NCI-H1105 (cell line): ENCODE results near the gene DMBT1.

Experiments used
- DNase-seq: peaks from one replicate; lab custom pipeline; 2025; lab: John Stamatoyannopoulos, UW

The DMBT1 gene

DNA sequence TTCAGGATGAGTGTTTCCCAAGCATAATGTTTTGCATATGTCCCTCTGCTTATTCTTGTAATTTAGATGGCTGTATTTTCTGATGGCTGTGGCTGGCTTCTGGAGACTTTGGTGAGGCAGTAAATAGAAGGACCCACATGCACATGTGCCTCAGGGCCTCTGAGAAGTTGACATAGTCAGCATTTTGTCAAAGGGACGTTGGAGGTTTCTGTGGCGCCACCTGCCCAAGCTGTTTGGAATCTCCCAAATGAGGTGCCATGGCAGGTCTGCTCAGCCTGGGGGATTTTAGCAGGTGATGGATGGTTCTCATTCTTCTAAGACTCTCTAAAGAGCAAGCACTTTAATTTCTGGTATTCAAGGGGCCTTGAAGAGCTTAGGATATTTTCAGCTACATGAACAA is 109.3 kb downstream of the DMBT1 start:
- no peak for DNase-seq

DNA sequence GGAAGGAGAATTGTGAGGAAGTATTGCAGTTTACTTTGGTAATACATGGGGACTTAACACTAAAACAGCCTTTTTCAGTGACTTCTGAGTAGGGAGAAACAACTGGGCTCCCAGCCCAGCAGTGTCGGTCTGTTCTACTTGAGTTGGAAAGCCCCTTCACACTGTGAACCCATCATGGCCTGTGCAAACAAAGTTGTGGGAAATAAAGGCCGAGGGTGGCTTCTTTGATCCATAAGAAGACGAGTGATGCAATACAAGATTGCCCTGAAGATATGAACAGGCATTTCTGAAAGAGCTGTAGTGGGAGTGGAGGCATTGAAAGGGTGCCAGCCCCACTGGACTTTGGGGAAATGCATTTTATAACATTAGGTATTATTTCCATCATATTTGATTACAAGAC is 110.8 kb downstream of the DMBT1 start:
- DNase-seq: no peak

DNA sequence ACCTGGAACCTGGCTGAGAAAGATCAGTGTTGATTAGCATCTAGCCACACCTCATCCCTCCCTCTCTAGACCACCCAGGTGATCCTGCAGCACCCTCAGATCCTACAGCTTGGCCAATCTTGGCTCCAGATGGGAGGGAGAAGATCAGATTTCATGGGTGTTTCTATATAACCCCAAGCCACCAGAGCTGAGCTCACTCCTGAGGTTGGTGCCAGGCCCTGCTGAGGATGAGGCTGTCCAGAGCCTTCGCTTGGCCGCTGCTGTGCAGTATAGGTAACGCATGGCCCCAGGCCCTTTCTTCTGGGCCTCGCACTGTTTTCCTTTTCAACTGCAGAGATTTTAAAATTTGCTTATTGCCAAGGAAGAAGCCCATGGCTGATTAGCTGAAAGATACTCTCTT is 112.1 kb downstream of the DMBT1 start:
- no peak for DNase-seq

DNA sequence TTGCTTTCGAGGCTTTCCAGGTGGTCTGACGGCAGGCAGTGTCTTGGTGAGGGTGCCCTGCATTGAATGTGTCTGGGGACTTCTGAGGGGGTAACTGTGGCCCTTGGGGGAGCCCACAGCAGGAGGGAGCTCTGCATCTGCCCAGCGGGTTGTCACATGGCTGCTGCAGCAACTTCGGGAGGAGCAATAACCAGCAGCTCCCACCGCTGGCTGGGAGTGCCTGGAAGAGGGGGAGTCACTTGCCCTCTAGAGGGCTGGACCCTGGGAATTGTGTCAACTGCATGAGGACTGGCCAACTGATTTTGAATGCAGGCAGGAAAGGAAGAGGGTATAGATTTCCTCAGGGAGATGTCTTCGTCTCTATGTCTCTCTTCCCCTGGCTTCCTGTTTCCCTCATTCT is 112.7 kb downstream of the DMBT1 start:
- no peak for DNase-seq

DNA sequence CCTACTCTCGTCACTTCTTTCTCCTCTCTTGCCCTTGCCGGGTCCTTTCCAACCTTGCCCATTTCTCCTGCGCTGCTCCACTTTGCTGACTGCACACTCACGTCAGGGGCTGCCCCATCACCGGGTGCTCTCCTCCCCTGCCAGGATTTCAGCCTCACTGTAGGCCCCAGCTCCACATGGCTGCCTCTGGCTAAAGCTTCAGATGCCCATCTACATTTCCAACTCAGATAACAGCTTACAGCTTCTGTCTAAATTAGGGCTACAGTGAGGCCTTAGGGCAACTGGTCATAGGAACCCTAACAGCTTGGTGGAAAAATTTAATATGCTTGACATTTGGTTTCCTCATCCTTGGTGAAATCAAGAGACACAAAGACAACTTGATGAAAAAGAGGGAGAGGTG is 113.2 kb downstream of the DMBT1 start:
- DNase-seq: no peak

DNA sequence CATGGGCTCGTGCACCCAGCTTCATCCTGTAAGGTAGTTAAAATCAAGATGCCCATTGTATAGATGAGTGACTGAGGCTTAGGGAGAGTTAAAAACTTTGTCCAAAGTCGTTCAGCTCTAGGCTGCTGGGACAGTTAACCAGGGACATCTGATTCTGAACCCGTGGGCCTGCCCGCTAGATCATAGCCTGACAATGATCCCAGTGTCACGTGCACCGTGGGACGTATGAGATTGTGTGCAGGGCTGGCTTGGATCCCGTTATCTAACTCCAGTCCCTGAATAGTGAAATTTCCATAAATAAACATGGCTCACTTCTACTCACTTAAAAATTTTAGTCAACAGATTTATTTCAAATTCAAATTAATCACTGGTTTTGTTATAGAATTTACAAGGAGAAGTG is 114.2 kb downstream of the DMBT1 start:
- no peak for DNase-seq

DNA sequence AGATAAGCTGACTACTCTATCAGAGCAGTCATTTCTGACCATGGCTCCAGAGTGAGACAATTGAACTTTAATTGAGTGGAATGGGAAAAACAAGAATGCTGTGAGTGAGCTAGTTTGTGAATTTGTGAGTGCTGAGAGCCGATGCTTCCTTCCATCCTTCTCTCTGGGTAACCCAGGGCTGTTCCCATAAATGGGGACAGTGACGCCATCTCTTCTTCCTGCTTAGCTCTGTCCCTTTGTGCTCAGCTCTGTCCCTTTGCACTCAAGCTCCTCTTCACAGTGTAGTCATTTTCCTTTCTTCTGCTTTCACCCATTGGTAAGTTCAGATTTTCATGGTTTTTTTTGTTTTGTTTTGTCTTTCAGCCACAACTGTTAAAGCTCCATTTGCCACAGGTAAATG is 114.7 kb downstream of the DMBT1 start:
- DNase-seq: no peak

DNA sequence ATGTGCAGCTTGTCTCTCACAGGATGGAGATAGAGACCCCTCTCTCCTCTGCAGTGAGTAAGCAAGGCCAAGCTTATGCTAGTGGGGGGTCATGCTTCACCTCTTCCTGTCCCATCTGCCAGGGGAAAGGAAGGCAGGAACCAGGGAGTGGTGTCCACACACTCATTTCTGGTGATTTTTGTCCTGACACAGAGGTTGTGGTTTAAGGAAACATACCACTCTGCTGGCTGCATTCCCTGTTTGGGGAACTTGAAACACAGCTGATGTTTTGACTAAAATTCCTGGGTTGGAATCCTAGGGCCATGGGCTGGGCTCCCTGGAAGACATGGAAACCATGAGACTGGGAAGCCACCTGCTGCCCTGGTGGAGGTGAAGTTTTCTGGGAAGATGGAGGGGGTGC is 117.7 kb downstream of the DMBT1 start:
- DNase-seq: no peak

DNA sequence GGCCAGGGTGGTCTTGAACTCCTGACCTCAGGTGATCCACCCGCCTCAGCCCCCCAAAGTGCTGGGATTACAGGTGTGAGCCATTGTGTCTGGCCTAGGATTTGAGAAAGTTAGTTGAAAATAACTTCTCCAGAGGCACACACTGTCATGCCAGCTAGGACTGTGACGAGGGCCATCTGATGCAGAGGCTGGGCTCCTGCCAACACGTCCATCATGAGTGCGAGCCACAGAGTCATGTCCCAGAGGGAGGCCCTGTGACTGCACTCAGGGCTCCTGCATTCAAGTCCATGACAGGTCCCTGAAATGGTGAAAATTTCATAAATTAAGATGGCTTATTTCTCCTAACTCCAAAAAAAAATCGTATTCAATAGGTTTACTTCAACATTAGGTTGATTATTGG is 122.0 kb downstream of the DMBT1 start:
- no peak for DNase-seq

DNA sequence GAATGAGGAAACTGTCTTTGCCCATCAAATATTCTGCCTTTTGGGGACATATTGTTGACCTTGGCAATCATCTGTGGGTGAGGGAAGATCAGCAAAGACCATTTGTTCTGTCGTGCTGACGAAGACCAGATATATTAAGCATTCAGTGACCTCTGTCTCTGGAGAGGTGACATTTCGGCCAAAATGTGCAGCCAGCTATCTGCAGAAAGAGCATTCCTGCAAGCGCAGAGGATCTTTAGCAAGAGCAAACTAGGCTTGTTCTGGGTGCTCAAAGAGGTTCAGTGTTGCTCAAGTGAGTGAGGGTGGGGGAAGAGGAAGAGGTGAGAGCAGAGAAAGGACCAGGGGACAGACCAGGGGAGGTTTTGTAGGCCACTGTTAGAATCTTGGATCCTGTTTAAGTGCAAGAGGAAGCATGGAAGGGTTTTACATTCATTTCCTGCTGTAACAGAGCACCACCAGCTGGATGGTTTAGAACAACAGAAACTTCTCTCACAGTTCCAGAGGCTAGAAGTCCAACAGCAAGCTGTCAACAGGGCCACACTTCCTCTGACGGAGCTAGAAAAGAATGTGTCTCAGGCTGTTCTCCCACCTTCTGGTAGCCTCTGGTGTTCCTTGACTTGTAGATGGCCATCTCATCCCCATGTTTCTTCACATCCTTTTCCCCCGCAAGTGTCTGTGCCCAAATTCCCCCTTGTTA is 127.9 kb downstream of the DMBT1 start:
- DNase-seq: no peak

DNA sequence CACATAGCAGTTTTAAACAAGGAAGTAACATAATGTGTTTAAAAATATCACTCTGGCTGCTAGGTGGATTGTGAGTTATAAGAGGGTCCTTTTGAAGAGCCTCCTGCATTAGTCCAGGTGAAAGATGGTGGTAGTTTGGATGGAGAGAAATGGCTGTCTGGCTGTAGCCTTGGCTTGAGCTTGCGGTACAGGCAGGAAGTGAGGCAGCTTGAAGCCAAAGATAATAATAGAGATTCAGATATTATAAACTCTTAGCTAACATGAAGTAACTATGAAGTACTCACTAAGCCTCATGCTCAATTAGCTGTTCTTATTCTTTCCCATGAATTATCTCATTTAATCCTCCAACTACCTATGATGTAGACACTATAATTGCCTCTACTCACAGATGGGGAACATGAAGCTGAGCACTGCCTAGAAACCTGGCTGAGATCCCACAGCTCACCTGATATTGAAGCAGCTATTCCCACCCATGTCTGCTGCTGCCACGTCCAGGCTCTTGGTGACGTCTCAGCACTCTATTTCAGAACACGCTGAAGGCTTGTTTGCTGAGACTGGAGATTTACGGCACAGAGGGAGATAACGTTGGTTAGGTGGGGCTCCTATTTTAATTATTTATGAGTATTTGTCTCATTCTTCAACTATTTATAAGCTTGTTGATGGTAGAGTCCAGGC is 128.7 kb downstream of the DMBT1 start:
- no peak for DNase-seq

DNA sequence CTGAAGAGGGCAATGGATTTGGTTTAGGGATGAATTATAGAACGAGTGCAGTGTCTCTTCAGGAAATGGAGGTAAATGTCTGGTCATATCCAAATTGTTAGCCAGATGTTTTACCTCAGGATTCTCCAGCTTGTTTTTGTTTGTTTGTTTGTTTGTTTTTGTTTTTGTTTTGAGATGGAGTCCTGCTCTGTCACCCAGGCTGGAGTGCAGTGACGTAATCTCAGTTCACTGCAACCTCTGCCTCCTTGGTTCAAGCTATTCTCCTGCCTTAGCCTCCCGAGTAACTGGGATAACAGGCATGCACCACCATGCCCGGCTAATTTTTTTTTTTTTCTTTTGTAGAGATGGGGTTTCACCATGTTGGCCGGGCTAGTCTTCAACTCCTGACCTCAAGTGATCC is 132.2 kb downstream of the DMBT1 start:
- DNase-seq: no peak
